Endothelial cell of umbilical vein (primary cell): ENCODE results near the gene ARHGAP18. TPM values are rescaled to one million over a fixed set of nuclear protein-coding genes. Genes with fewer than 3 reads are reported as not detected.
A peak's percentile ranks its signal among the peaks of the same experiment; 100 is the strongest.

Source experiments
- BruUV-seq: library from RNA; stranded (reverse); fragments of 400-500 nt; replicated peaks from 2 replicates; lab custom pipeline; 2021; lab: Mats Ljungman, UMichigan
- CTCF ChIA-PET: fragments of 300-600, 350-600 bp; sonication (Branson Sonifier 250); formaldehyde crosslinking; loops from one replicate; lab custom pipeline; 2021; ENCODE audit warnings: antibody characterized with exemption, inconsistent platforms; lab: Charles Lee
- POLR2A ChIA-PET: fragments of 300-600, 350-600 bp; sonication (Branson Sonifier 250); formaldehyde crosslinking; loops from one replicate; lab custom pipeline; 2021; ENCODE audit warnings: antibody characterized with exemption, inconsistent platforms; lab: Charles Lee
- DNase-seq: peaks from one replicate; pipeline ENCODE4 v3.0.0-alpha.2; 2011; ENCODE audit warnings: low read depth, low spot score
- FAIRE-seq: peaks from 2 replicates; lab custom pipeline; 2011; peaks lifted over from hg19 to GRCh38; lab: Jason Lieb, UNC
- H2AFZ ChIP-seq: 2 replicates; pipeline ENCODE4 v1.6.0; 2012; ENCODE audit warnings: low read depth, low read length, control low read depth, inconsistent platforms
- H3K27ac ChIP-seq: 2 replicates; pipeline ENCODE4 v1.5.1; 2011; ENCODE audit warnings: low read depth, mild to moderate bottlenecking, control low read depth, low read length, moderate library complexity; ENCODE audit not compliant: insufficient read depth
- H3K27me3 ChIP-seq, 2 experiments: 2 replicates each; pipeline versions ENCODE4 v1.6.0 to v1.6.1; 2011; ENCODE audit warnings: low read length in 2 of 2, mixed read lengths in 1 of 2; ENCODE audit not compliant: control insufficient read depth in 2 of 2, insufficient read depth in 2 of 2
- H3K36me3 ChIP-seq, 2 experiments: 2 replicates in 1 of 2; 3 replicates in 1 of 2; pipeline ENCODE4 v1.5.1; 2011; ENCODE audit warnings: low read length in 2 of 2, mild to moderate bottlenecking in 1 of 2, moderate library complexity in 1 of 2; ENCODE audit not compliant: control insufficient read depth in 2 of 2, insufficient read depth in 2 of 2; ENCODE audit errors: extremely low read depth in 1 of 2
- H3K4me1 ChIP-seq: 3 replicates; pipeline ENCODE4 v1.5.1; 2011; ENCODE audit warnings: mild to moderate bottlenecking, low read length; ENCODE audit not compliant: control insufficient read depth, insufficient read depth; ENCODE audit errors: extremely low read depth
- H3K4me2 ChIP-seq: 2 replicates; pipeline ENCODE4 v1.6.1; 2011; ENCODE audit warnings: low read length, control low read depth, mixed read lengths; ENCODE audit not compliant: insufficient read depth
- H3K4me3 ChIP-seq, 3 experiments: fragments of 200-600 bp in 1 of 3; sonication (generic), shearing (Covaris generic) in 1 of 3; replicated peaks in 1 of 3; 2 replicates each; pipeline ENCODE4 v1.5.1; 2011 to 2016; ENCODE audit warnings: control low read depth in 3 of 3, low read length in 3 of 3, mild to moderate bottlenecking in 2 of 3, inconsistent platforms in 1 of 3, low read depth in 1 of 3, moderate library complexity in 1 of 3; ENCODE audit not compliant: insufficient read depth in 1 of 3
- H3K79me2 ChIP-seq: 2 replicates; pipeline ENCODE4 v1.6.0; 2012; ENCODE audit warnings: low read length, inconsistent platforms; ENCODE audit not compliant: control insufficient read depth, insufficient read depth
- H3K9ac ChIP-seq: replicated peaks from 2 replicates; pipeline ENCODE3; 2011; ENCODE audit warnings: low read length, control low read depth; ENCODE audit not compliant: insufficient read depth; ENCODE audit errors: extremely low read depth
- H3K9me1 ChIP-seq: replicated peaks from 3 replicates; pipeline ENCODE4 v1.6.0; 2011; ENCODE audit warnings: mild to moderate bottlenecking, low read length; ENCODE audit not compliant: control insufficient read depth, insufficient read depth; ENCODE audit errors: extremely low read depth
- H3K9me3 ChIP-seq: replicated peaks from 2 replicates; pipeline ENCODE4 v1.5.1; 2012; ENCODE audit warnings: low read length, inconsistent platforms; ENCODE audit not compliant: control insufficient read depth, insufficient read depth
- H4K20me1 ChIP-seq: replicated peaks from 2 replicates; pipeline ENCODE3; 2011; ENCODE audit warnings: mild to moderate bottlenecking, low read length; ENCODE audit not compliant: control insufficient read depth, insufficient read depth; ENCODE audit errors: extremely low read depth
- EZH2 ChIP-seq: IDR thresholded peaks from 2 replicates; pipeline ENCODE4 v1.6.1; 2012; ENCODE audit warnings: borderline replicate concordance, low read depth, mild to moderate bottlenecking, moderate library complexity, low read length, inconsistent platforms; ENCODE audit not compliant: severe bottlenecking
- GATA2 ChIP-seq: IDR thresholded peaks from 2 replicates; pipeline ENCODE4 v1.7.0; 2011; ENCODE audit warnings: low read depth, mild to moderate bottlenecking, moderate library complexity, mixed read lengths, low read length; ENCODE audit not compliant: insufficient read length, insufficient read depth
- JUN ChIP-seq: IDR thresholded peaks from 2 replicates; pipeline ENCODE4 v1.6.1; 2011; ENCODE audit warnings: borderline replicate concordance, low read depth; ENCODE audit not compliant: insufficient read length, insufficient read depth
- MAX ChIP-seq: IDR thresholded peaks from 2 replicates; pipeline ENCODE4 v1.6.1; 2011; ENCODE audit not compliant: insufficient read depth, insufficient read length
- MYC ChIP-seq: IDR thresholded peaks from one replicate; pipeline ENCODE4 v1.6.1; 2011; ENCODE audit warnings: mild to moderate bottlenecking, low read depth, low read length
- POLR2A ChIP-seq: IDR thresholded peaks from 2 replicates; pipeline ENCODE4 v1.6.1; 2012; ENCODE audit warnings: low read depth, mild to moderate bottlenecking, control low read depth, low read length
- POLR2AphosphoS5 ChIP-seq: IDR thresholded peaks from 2 replicates; pipeline ENCODE4 v1.6.1; 2012; ENCODE audit warnings: low read depth, mild to moderate bottlenecking, control low read depth, low read length, moderate library complexity; ENCODE audit not compliant: insufficient read depth
- dilution Hi-C: fragments of 300-500 bp; cut with MboI; formaldehyde crosslinking; loops from one replicate; pipeline ENCODE4 v1.15.0; 2019; ENCODE audit warnings: low sequenced_read_pairs; ENCODE audit not compliant: extremely low pct_ligation_motif_present
- intact Hi-C: fragments of 100-400 bp; cut with micrococcal nuclease; formaldehyde crosslinking; loops from one replicate; pipeline ENCODE4 v1.10.0; 2022
- polyA plus RNA-seq, 4 experiments: library from polyadenylated mRNA; depleted of rRNA in 3 of 4; stranded (reverse) in 3 of 4; unstranded in 1 of 4; fragments of >200 nt; gene quantifications; 2 replicates each; pipeline versions ENCODE4 v1.2.1 to v1.2.3, GENCODE V29; 2011 to 2012; ENCODE audit warnings: missing spikeins in 1 of 4
- total RNA-seq: library from RNA; stranded (reverse); gene quantifications from 2 replicates; pipeline ENCODE4 v1.2.3, GENCODE V29; 2021

The ARHGAP18 gene
- total and polyA plus RNA-seq, 2 donors (not counting 3 experiments of a cell fraction or from before 2014, with no cell fraction given), result 13.1 to 86.1 TPM

DNA sequence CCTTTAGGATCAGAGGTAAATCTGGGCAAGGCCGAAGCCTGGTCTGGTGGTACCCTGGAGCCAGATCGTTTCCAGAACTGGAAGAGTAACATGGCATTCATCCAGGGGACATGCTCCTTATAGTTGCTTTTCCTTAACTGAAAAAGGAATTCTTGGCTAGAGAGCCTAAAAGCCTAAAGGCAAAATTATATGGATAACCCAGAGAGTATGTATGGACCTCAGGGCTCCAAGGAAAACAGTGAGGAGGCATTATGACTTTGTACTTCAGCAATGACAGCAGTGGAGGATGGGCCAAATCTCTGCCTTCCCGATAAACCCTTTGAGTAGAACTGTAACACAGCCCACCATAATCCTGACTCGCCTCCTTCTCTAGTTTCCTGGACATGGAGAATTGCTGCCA, 29.3 kb downstream of the ARHGAP18 start:
- ChIA-PET POLR2A (interaction anchor here (0.9 kb wide), 1 partner anchor 8 kb away, joined by 4 read pairs; no protein-coding TSS in a partner anchor), CTCF (interaction anchor here (1.5 to 2.2 kb wide), 3 partner anchors 7 to 43 kb away, joined by 3 to 8 read pairs (median 4); no protein-coding TSS in a partner anchor)
- Histone ChIP-seq H3K4me3 (no peak overlapping the region), H4K20me1 (no peaks in the 10 kb centered on the region), H2AFZ (no peak overlapping the region), H3K4me2 (no peak overlapping the region), H3K27me3 (no peaks in the 10 kb centered on the region), H3K9me3 (no peaks in the 10 kb centered on the region), H3K79me2 (peaks cover 80% of the 10 kb centered on the region), H3K9ac (no peak overlapping the region), H3K36me3 (peaks cover 0 to 3% of the 10 kb centered on the region in 2 experiments), H3K9me1 (no peaks in the 10 kb centered on the region), H3K27ac (peak overlapping the region; percentile 74), H3K4me1 (peaks cover 82% of the 10 kb centered on the region)
- TF ChIP-seq MAX (no peak), EZH2 (no peak), POLR2A (no peak), POLR2AphosphoS5 (no peak), MYC (no peak), JUN (no peak)
- peak; percentile 4 for FAIRE-seq
- intact Hi-C loops (no loop called here), dilution Hi-C loops (no loop called here)
- no peak for DNase-seq
- no TSS peak for BruUV-seq

- CTCF ChIA-PET, result no interaction called here
- H3K79me2 ChIP-seq, result peaks cover 83% of the 10 kb centered on the region
- dilution Hi-C loops, result no loop called here
- TF ChIP-seq MYC, result no peak
- TF ChIP-seq EZH2, result no peak
- no peak for TF ChIP-seq GATA2
- POLR2A ChIA-PET, result no interaction called here
- no peak overlapping the region for H2AFZ ChIP-seq
- no peaks in the 10 kb centered on the region for H3K9me1 ChIP-seq
- H3K27ac ChIP-seq, result peak overlapping the region; percentile 74
- DNase-seq, result peak; percentile 21
- intact Hi-C loops, result no loop called here
- no peaks in the 10 kb centered on the region for H3K9me3 ChIP-seq
- peaks cover 0 to 3% of the 10 kb centered on the region in 2 experiments for H3K36me3 ChIP-seq
- no peak overlapping the region for H3K4me3 ChIP-seq
- peaks cover 81% of the 10 kb centered on the region for H3K4me1 ChIP-seq
- FAIRE-seq, result peak; percentile 40
- peak overlapping the region; percentile 59 for H3K4me2 ChIP-seq
- peak overlapping the region; percentile 59 for H3K9ac ChIP-seq
- no peaks in the 10 kb centered on the region for H3K27me3 ChIP-seq
- H4K20me1 ChIP-seq, result no peaks in the 10 kb centered on the region
- no TSS peak for BruUV-seq
Observed at GRCh38 chr6:129679758-129680157, 30.2 kb downstream of the ARHGAP18 start.
